NCI-H524 (cell line): ENCODE data around the gene ZNF619.
A peak's percentile ranks its signal among the peaks of the same experiment; 100 is the strongest.
"Not testable (repeated sequence)": the region's sequence is repeated elsewhere in the genome, so short reads cannot be mapped to it uniquely, and the experiment has no call there.

Experiments
- DNase-seq, 2 experiments: peaks; one replicate each; lab custom pipeline; 2025; lab: John Stamatoyannopoulos, UW

ZNF619 gene

DNA sequence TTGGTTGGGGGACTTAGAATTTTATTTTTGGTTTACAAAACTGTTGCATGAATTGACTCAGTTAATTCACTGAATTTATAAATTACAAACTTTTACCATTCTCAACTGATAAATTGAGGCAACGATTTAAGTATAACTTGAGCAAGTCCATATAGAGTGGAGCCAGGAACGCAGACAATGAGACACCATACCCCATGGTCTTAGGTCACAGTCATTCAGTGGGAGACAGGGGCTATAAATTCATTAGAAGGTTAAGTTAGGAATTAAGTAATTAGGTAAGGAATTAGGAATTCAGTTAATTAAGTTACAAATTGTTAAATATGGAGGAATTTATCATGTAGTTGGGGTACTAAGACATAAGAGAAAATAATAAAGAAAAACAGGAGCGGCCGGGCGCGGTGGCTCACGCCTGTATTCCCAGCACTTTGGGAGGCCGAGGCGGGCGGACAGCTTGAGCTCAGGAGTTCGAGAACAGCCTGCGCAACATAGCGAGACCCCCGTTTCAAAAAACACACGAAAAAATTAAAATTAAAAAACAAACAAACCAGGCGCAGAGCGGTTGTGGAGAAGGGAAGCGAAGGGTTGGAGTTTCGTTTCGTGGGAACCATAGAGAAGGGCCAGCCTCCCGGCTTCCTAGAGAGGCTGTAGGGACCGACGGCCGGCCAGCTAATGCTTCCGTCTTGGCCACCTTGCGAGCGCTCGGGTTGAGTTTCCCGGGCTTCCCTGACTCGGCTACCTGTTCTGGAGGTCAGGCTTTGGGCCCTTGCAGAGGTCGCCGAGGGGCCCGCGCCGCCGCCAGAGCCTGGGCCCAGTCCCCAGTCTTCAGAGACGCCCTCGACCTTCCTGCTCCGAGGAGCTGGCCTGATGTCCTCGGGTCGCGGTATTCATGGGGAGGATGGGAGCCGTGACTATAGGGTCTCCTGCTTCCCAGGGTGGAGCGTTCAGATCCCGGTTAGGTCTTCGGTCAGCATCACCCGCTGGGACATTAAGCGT is at the start of gene ZNF619:
Gene ZNF619 (plus strand): TSS at position 645 of the 993 bp plus-strand sequence. CDS start 858 bp downstream, outside the sequence.
- DNase-seq = peak; percentile 4 to 55

DNA sequence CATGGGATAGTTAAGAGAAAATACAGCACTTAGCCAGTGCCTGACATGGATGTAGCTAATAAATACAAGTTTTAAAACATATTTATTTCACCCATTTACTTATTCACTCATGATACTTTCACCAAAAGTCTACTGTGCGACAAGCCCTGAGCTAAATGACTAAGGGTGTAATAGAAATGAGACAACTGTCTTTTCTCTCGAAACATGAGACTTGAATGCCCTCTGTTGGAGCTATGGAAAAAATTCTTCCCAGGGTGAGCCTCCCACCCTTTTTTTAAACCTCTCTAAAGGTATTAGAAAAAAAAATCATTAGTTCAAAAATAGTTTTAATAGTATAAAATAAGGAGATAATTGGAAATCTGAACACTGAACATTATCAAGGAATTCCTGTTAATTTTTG is 44.1 kb upstream of the ZNF619 start:
- no peak for DNase-seq

GRCh38 chr3:40437889-40438288 is 39.0 kb upstream of the ZNF619 start:
- DNase-seq = no peak

- no peak for DNase-seq
Measured at GRCh38 chr3:40445062-40445461, 31.9 kb upstream of the ZNF619 start.

GRCh38 chr3:40445880-40446279 is 31.0 kb upstream of the ZNF619 start:
- DNase-seq = no peak

- DNase-seq = no peak
Measured at GRCh38 chr3:40450438-40450837, 26.5 kb upstream of the ZNF619 start.

DNA sequence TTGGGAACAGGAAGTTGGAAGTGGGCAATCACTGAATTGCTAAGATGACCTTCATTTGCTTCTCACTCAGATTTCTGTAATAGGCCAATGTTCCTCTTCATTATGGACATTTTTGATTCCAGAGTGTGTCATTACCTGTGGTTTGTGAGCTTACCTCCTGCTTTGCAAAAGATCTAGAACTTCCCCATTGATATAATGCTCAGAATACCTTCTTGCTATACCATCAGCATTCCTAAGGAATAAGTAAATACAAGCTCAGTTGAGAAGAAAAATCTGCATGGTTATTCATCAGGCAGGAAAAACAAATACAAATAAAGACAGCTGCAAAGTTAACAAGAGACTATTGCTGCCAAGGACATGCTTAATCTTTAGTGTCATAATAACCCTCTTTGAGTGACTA is 25.4 kb upstream of the ZNF619 start:
- no peak for DNase-seq

DNA sequence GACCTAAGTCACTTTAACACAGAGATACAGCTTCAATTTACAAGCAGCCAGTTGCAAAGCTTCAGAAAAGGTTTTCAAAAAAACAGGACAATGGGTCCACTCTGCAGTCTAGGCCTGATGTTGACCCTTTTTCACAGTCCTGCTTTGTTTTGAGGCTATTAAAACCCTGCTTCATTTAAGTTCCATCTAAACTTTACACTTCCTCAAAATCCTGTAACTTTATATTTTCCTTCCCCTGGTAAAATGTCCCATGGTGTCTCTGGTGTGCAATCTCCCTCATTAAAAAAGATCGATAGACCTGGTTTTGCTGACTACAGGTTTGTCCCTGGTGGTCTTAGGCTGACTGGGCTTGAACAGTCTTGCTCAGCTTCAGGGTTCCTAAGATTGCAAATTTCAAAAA is 24.9 kb upstream of the ZNF619 start:
- DNase-seq = no peak

DNA sequence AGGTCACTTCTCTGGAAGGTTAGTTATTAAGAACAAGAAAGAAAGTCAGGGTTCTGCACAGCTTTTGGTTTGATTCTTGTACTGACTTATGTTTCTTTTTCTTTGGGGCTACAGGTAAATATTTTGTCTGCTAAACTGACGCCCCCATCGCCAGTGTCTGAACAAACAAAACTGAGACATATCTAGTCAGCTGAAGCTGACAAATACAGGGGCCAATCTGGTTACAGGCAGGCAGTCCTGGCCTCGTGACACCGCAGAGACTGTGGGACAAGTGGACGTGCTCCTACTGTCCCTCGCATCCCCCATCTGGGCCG is 24.4 kb upstream of the ZNF619 start:
- no peak for DNase-seq

GRCh38 chr3:40452876-40453730 is 23.8 kb upstream of the ZNF619 start:
- DNase-seq = peak; percentile 95 to 98

- no peak for DNase-seq
Measured at GRCh38 chr3:40453933-40454332, 23.0 kb upstream of the ZNF619 start.

- DNase-seq = no peak
Measured at GRCh38 chr3:40455328-40455727, 21.6 kb upstream of the ZNF619 start.

- DNase-seq = no peak
Measured at GRCh38 chr3:40456279-40456939, 20.5 kb upstream of the ZNF619 start.

DNA sequence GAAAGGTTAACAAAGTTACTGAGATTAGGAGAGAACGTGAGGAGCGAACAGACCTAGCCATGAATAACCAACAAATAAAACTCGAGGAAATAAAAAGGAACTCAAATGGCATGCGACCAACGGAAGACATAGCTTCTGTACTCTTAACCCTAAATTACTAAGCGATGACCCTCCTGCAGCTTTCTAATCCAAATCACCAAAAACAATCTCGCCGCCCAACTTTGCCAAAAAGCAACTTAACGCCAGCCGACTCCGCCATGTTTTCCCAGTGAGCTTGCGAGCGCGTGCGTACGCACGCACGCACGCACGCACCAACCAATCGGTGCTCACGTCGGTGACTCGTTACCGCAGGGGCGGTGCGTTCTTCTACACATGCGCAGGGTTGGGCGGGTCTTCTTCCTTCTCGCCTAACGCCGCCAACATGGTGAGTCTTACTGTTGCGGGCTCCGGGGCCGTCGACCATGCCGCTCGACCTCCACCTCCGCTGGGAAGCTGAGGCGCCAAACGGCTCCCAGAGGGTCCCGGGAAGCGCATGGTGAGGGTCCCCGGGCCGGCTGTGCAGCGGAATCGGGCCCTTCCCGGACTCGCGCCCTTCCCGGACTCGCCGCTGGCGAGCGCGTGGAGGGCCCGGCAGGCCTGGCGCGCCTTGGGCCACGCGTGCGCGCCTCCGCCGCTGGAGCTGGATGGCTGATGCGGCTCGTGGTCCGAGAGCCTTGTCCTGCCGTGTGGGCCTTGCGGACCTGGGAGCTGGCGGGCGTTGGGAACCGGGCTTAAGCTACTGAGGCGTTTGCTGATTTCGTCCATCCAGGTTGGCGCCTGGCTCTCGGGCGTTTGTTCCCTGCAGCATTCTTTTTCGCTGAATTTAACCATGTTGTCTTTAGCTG is 19.7 kb upstream of the ZNF619 start, which contains the start of gene RPL14:
Gene RPL14 (plus strand): TSS at position 400 of the 884 bp plus-strand sequence. CDS start 133 bp downstream, at position 533.
- peak; percentile 72 to 94 for DNase-seq

GRCh38 chr3:40458473-40458872 is 18.4 kb upstream of the ZNF619 start:
- DNase-seq = no peak

GRCh38 chr3:40460481-40460880 is 16.4 kb upstream of the ZNF619 start:
- not testable (repeated sequence) for DNase-seq

DNA sequence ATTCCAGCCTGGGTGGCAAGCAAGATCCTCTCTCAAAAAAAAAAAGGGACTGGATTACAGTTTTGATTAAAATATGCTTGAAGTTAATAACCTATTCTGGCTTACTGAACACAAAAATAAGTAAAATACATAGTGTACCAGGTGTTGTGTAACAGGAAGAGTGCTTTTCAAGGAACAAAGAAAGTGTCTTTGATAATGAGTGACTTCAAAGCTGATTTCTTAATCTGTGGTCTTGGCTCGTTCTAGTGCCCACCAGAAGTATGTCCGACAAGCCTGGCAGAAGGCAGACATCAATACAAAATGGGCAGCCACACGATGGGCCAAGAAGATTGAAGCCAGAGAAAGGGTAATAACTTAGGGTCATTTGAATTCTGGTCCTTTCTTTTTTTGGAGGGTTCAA is 15.8 kb upstream of the ZNF619 start:
- DNase-seq = no peak

DNA sequence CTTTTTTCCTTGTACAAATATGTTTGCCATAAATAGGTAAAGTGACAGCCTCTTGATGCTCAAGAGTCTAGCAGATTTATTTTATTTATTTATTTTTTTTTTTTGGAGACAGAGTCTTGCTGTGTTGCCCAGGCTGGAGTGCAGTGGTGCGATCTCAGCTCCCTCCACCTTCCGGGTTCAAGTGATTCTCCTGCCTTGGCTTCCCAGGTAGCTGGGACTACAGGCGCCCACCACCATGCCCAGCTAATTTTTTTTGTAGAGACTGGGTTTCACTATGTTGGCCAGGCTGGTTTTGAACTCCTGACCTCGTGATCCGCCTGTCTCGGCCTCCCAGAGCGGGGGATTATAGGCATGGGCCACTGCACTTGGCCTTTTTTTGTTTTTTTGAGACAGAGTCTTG is 14.1 kb upstream of the ZNF619 start:
- not testable (repeated sequence) for DNase-seq

DNA sequence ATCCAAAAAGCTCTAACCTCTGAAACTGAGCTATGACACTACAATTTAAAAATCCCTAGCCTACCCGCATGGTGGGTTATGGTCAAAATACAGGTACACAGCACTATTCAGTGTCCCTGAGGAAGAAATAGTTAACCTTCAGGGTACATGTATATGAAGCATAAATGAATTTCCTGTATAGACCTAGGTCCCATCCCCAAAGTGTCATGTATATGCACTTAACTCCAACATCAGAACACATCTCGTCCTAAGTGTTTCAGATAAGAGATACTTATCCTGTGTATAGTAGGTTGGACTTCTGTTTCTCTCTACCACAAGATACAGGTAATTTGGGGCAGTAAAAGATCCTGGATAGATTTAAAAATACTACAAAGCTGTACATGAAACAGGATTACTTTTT is 13.3 kb upstream of the ZNF619 start:
- no peak for DNase-seq

DNA sequence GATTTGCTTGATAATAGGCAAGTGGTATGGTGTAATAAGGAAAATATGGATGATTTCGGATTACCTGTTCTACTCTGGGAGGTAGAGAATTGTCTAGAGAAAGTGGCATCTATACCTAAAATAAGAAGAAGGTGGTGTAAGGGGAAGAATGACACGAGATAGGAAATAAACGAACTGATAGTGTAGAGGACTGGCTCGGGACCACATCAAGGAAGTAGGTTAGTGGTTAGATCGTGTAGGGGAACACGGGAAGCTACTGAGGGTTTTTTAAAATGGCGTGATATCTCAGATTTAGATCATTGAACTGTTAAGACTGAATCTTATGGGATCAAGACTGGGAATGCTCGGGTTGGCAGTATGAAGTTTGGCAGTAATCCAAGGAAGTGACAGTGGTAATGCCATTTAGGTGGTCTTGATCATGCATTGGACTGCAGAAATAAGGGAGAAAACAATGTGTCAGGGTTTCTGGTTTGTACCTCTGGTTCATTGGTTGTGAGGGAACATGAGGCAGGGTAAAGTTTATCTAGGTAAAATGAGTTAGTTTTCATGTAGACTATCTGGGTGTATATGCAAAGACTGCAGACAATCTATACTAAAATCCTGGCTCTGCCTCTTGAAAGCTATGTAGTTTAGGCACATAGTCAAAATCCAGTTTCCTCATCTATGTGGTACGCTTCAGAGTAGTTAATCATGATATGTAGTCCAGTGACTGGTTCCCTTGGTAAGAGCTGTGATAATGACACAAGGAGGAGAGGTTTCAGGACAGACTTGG is 12.4 kb upstream of the ZNF619 start:
- DNase-seq = no peak

GRCh38 chr3:40465111-40465407 is 11.9 kb upstream of the ZNF619 start:
- DNase-seq = no peak
